OCI-LY1 (cell line): ENCODE measurements around the gene NAV3.

Experiments used
- CTCF ChIP-seq: fragments of 200-600 bp; sonication (generic), shearing (Covaris generic); IDR thresholded peaks from 2 replicates; pipeline ENCODE4 v1.5.1; 2017; ENCODE audit warnings: mild to moderate bottlenecking, antibody characterized with exemption, low read length, moderate library complexity, mixed read lengths
- EZH2 ChIP-seq: fragments of 200-600 bp; sonication (generic), shearing (Covaris generic); IDR thresholded peaks from 2 replicates; pipeline ENCODE4 v1.8.0; 2017; ENCODE audit warnings: borderline replicate concordance, mixed run types, mild to moderate bottlenecking, antibody characterized with exemption, low read length, moderate library complexity, mixed read lengths

GRCh38 chr12:77816196-77816595, 14.5 kb upstream of the NAV3 start:
- no peak for TF ChIP-seq CTCF
- TF ChIP-seq EZH2: no peak
